Calu3 (cell line): ENCODE data around the gene UBC. TPM values are rescaled to one million over a fixed set of nuclear protein-coding genes. Genes with fewer than 3 reads are reported as not detected.

Experiments used
- Bru-seq: library from RNA; stranded (reverse); fragments of 400-500 nt; gene quantifications from one replicate; lab custom pipeline; 2021; lab: Mats Ljungman, UMichigan
- BruChase-seq, 2 experiments: library from RNA; stranded (reverse); fragments of 400-500 nt; gene quantifications; one replicate each; lab custom pipeline; 2021; lab: Mats Ljungman, UMichigan
- BruUV-seq: library from RNA; stranded (reverse); fragments of 400-500 nt; replicated peaks from 2 replicates; lab custom pipeline; 2021; lab: Mats Ljungman, UMichigan
- CTCF ChIA-PET: fragments of 300-600 bp; sonication (Branson Sonifier 250); formaldehyde crosslinking; loops from one replicate; lab custom pipeline; 2022; ENCODE audit warnings: antibody characterized with exemption; lab: Charles Lee
- DNase-seq: peaks from one replicate; pipeline ENCODE4 v3.0.0; 2022
- H3K27ac Mint-ChIP-seq: one replicate; pipeline ENCODE4 v1.8.0; 2022; ENCODE audit warnings: mixed read lengths; ENCODE audit not compliant: unreplicated experiment
- H3K27me3 Mint-ChIP-seq: one replicate; pipeline ENCODE4 v1.8.0; 2022; ENCODE audit warnings: mixed read lengths; ENCODE audit not compliant: unreplicated experiment
- H3K36me3 Mint-ChIP-seq: one replicate; pipeline ENCODE4 v1.8.0; 2022; ENCODE audit warnings: mild to moderate bottlenecking, moderate library complexity, mixed read lengths; ENCODE audit not compliant: insufficient read depth, unreplicated experiment
- H3K4me1 Mint-ChIP-seq: one replicate; pipeline ENCODE4 v1.8.0; 2022; ENCODE audit warnings: mild to moderate bottlenecking, low read depth, mixed read lengths; ENCODE audit not compliant: unreplicated experiment
- H3K4me3 Mint-ChIP-seq: one replicate; pipeline ENCODE4 v1.8.0; 2022; ENCODE audit warnings: mild to moderate bottlenecking, low read depth, moderate library complexity, mixed read lengths; ENCODE audit not compliant: unreplicated experiment
- H3K9me3 Mint-ChIP-seq: one replicate; pipeline ENCODE4 v1.8.0; 2022; ENCODE audit warnings: low read depth, mixed read lengths; ENCODE audit not compliant: unreplicated experiment
- intact Hi-C: fragments of 100-400 bp; cut with micrococcal nuclease; formaldehyde crosslinking; loops from one replicate; pipeline ENCODE4 v1.10.0; 2022; ENCODE audit not compliant: unreplicated experiment
- long read RNA-seq: library from polyadenylated mRNA; stranded (forward); transcript quantifications from one replicate; pipeline ENCODE4 v2.0.0, GENCODE V29; 2022
- total RNA-seq: library from RNA; stranded (reverse); gene quantifications from 2 replicates; pipeline ENCODE4 v1.2.3, GENCODE V29; 2022
- TF ChIP-seq, protein P1 (sequence below): fragments of 200-600 bp; IDR thresholded peaks from one replicate; pipeline ENCODE4 v1.8.0; 2022; ENCODE audit warnings: antibody characterized with exemption; ENCODE audit not compliant: unreplicated experiment

UBC gene
- total RNA-seq (1,247 and 1,434 TPM in 2 replicates), Bru-seq, nascent RNA (percentile 99 among the genes with signal in this experiment), BruChase-seq, experiment 1, labeled RNA remaining after a 6-hour chase (percentile 100 among the genes with signal in this experiment), BruChase-seq, experiment 2, labeled RNA remaining after a 2-hour chase (percentile 100 among the genes with signal in this experiment)
- long read RNA-seq, transcript UBC-201 (2 exons, 2,688 nt), result major isoform, 614 of 784 reads
- long read RNA-seq, transcript UBC-205 (1 exons, 3,745 nt), result minor isoform, 137 of 784 reads
- long read RNA-seq, transcript UBC-207 (2 exons, 622 nt), result minor isoform, 14 of 784 reads
- long read RNA-seq, partial matches to known transcripts, result 1 of 784 reads
- long read RNA-seq, other reads (novel, unspliced or antisense), result 11 of 784 reads

DNA sequence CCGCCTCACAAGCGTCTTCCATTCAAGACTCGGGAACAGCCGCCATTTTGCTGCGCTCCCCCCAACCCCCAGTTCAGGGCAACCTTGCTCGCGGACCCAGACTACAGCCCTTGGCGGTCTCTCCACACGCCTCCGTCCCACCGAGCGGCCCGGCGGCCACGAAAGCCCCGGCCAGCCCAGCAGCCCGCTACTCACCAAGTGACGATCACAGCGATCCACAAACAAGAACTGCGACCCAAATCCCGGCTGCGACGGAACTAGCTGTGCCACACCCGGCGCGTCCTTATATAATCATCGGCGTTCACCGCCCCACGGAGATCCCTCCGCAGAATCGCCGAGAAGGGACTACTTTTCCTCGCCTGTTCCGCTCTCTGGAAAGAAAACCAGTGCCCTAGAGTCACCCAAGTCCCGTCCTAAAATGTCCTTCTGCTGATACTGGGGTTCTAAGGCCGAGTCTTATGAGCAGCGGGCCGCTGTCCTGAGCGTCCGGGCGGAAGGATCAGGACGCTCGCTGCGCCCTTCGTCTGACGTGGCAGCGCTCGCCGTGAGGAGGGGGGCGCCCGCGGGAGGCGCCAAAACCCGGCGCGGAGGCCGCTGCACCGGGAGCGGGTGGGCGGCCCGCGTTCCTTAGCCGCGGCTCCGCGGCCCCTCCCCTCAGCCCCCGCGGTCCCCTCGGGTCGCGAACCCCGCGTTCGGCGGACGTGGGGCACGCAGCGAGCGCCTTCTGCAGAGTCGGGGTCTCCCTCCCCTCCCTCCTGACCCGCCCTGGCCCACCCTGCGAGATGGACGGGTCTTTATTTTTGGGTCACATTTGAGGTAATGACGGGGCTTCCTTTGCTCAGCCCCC, at the start of gene UBC:
UBC (minus strand) TSS at position 259 of the 847 bp plus-strand sequence. CDS start 879 bp downstream, outside the sequence.
- Mint-ChIP-seq H3K4me1 (peaks cover 71% of the 10 kb centered on the region), H3K9me3 (no peaks in the 10 kb centered on the region), H3K27me3 (peaks cover 13% of the 10 kb centered on the region), H3K4me3 (peak within 1 kb of the TSS; percentile 98), H3K36me3 (peaks cover 96% of the 10 kb centered on the region), H3K27ac (peak within 1 kb of the TSS; percentile 100)
- intact Hi-C loops, result no loop called here
- peak; percentile 93 for DNase-seq
- no TSS peak for BruUV-seq
- TF ChIP-seq, protein P1, sequence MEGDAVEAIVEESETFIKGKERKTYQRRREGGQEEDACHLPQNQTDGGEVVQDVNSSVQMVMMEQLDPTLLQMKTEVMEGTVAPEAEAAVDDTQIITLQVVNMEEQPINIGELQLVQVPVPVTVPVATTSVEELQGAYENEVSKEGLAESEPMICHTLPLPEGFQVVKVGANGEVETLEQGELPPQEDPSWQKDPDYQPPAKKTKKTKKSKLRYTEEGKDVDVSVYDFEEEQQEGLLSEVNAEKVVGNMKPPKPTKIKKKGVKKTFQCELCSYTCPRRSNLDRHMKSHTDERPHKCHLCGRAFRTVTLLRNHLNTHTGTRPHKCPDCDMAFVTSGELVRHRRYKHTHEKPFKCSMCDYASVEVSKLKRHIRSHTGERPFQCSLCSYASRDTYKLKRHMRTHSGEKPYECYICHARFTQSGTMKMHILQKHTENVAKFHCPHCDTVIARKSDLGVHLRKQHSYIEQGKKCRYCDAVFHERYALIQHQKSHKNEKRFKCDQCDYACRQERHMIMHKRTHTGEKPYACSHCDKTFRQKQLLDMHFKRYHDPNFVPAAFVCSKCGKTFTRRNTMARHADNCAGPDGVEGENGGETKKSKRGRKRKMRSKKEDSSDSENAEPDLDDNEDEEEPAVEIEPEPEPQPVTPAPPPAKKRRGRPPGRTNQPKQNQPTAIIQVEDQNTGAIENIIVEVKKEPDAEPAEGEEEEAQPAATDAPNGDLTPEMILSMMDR, result no peak
- CTCF ChIA-PET, result interaction anchor here (1.1 to 5.9 kb wide), 3 partner anchors 8 to 25 kb away, joined by 5 to 62 read pairs (median 6); no protein-coding TSS in a partner anchor

- TF ChIP-seq, protein P1, result no peak
- CTCF ChIA-PET, result interaction anchor here (0.6 to 1.7 kb wide), 2 partner anchors 9 to 26 kb away, joined by 3 read pairs; no protein-coding TSS in a partner anchor
- peaks cover 72% of the 10 kb centered on the region for H3K36me3 Mint-ChIP-seq
Observed at GRCh38 chr12:124963211-124963610, 48.8 kb upstream of the UBC start.

GRCh38 chr12:124961055-124961454, 46.6 kb upstream of the UBC start:
- peaks cover 64% of the 10 kb centered on the region for H3K36me3 Mint-ChIP-seq
- CTCF ChIA-PET, result no interaction called here
- intact Hi-C loops, result no loop called here
- H3K4me1 Mint-ChIP-seq, result peaks cover 6% of the 10 kb centered on the region
- H3K9me3 Mint-ChIP-seq, result no peaks in the 10 kb centered on the region
- no peak overlapping the region for H3K27ac Mint-ChIP-seq
- no peak for DNase-seq
- TF ChIP-seq, protein P1, result no peak
- BruUV-seq, result no TSS peak
- no peaks in the 10 kb centered on the region for H3K27me3 Mint-ChIP-seq
- H3K4me3 Mint-ChIP-seq, result no peak overlapping the region

More at GRCh38 chr12:124963211-124963610, 48.8 kb upstream of the UBC start:
- intact Hi-C loops, result no loop called here
- no peaks in the 10 kb centered on the region for H3K9me3 Mint-ChIP-seq
- H3K4me1 Mint-ChIP-seq, result peaks cover 6% of the 10 kb centered on the region
- no peak for DNase-seq
- no peaks in the 10 kb centered on the region for H3K27me3 Mint-ChIP-seq
- H3K27ac Mint-ChIP-seq, result no peak overlapping the region
- no peak overlapping the region for H3K4me3 Mint-ChIP-seq
- no TSS peak for BruUV-seq

- intact Hi-C loops, result no loop called here
- CTCF ChIA-PET, result no interaction called here
- Mint-ChIP-seq H3K36me3 (peaks cover 58% of the 10 kb centered on the region), H3K4me3 (no peak overlapping the region), H3K9me3 (no peaks in the 10 kb centered on the region), H3K4me1 (peaks cover 6% of the 10 kb centered on the region), H3K27ac (no peak overlapping the region), H3K27me3 (no peaks in the 10 kb centered on the region)
- TF ChIP-seq, protein P1, result no peak
- DNase-seq, result no peak
- BruUV-seq, result no TSS peak
Observed at GRCh38 chr12:124956571-124956970, 42.1 kb upstream of the UBC start.
